GM12801 (cell line): ENCODE results near the gene PITPNM1.

Experiments used
- TF ChIP-seq, protein P1 (sequence below): IDR thresholded peaks from one replicate; pipeline ENCODE4 v1.5.1; 2011; ENCODE audit warnings: control low read depth; ENCODE audit not compliant: insufficient read length; ENCODE audit errors: extremely low read depth

PITPNM1 gene

DNA sequence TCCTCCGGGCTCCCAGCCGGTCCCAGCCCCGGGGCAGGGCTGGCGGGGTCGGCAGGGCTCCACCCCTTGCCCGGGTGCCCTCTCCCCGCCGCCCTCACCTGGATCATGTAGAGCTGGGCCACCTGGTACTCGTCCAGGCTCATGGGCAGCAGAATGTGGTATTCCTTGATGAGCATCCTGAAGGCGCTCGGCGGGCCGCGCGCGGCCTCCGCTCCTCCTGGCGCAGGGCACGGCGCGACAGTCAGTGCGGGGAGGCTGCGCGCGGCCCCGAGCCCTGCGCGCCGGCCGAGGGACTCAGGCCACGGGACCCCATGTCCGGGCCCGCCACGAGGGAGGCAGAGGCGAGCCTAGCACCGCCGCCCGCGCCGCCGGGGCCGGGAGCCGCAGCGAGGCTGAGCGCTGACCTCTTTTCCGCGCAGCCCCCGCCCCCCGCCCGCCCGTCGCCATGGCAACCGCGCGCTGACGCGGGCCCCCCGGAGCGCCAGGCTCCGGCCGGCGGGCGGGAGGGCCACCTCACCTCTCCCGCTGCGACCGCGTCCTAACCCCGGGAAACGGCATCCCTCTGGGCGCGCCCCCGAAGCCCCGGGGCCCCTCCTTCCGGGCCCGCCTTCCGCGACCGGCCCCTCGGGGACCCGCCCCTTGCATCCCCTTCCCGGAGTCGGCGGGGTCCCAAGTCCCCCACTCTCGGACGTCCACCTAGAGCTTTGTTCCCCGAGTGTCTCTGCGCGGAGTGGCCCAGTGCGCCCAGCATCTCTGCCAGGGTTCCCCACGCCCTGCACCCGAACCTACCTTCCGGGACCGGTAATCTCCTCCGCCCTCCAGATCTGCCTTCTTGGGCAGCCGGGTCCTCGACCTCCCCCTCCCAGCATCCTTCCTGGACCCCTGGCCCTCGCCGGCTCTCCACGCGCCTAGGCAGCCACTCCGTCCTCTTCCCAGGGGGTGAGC lies 886 bp downstream of the PITPNM1 start:
- TF ChIP-seq, protein P1, sequence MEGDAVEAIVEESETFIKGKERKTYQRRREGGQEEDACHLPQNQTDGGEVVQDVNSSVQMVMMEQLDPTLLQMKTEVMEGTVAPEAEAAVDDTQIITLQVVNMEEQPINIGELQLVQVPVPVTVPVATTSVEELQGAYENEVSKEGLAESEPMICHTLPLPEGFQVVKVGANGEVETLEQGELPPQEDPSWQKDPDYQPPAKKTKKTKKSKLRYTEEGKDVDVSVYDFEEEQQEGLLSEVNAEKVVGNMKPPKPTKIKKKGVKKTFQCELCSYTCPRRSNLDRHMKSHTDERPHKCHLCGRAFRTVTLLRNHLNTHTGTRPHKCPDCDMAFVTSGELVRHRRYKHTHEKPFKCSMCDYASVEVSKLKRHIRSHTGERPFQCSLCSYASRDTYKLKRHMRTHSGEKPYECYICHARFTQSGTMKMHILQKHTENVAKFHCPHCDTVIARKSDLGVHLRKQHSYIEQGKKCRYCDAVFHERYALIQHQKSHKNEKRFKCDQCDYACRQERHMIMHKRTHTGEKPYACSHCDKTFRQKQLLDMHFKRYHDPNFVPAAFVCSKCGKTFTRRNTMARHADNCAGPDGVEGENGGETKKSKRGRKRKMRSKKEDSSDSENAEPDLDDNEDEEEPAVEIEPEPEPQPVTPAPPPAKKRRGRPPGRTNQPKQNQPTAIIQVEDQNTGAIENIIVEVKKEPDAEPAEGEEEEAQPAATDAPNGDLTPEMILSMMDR = no peak

DNA sequence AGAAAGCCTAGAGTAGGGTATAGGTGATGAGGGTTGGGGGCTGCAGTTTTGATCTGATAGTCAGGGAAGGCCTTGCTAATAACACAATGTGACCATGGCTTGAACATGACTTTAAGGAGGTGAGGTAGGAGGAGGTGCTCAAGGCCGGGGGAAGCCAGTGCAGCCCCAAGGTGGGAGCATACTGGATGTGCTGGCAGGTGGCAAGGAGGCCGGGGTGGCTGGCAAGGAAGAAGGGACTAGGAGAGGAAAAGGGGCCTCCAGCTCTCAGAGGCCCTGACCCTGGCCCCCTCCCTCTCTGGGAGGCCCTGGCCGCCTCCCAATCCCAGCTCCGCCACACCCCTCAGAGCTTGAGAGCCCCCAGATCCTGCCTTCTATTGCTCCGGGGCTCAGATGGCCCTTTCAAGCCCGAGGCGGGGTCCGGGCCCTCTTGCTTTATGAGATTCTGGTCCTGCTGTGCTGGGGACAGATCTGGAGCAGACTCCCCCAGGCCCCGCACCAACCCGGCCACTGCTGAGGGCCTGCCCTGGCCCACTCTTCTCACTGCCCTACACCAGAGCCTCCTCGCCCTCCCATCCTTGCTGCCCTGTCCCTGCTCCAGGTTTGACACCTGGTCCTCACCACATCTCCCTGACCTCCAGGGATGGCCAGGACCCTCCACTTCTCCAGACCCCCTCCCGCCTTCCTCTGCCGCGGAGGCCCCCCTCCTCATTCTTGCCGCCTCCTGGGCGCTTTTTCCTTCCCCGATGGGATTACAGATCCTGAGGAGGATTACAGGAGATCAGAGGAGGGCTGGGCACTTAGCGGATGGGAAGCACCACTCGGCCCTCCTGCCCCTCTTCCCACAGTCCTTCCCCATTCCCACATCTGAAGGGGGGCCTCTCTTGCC lies 1.8 kb downstream of the PITPNM1 start:
- TF ChIP-seq, protein P1 = no peak

DNA sequence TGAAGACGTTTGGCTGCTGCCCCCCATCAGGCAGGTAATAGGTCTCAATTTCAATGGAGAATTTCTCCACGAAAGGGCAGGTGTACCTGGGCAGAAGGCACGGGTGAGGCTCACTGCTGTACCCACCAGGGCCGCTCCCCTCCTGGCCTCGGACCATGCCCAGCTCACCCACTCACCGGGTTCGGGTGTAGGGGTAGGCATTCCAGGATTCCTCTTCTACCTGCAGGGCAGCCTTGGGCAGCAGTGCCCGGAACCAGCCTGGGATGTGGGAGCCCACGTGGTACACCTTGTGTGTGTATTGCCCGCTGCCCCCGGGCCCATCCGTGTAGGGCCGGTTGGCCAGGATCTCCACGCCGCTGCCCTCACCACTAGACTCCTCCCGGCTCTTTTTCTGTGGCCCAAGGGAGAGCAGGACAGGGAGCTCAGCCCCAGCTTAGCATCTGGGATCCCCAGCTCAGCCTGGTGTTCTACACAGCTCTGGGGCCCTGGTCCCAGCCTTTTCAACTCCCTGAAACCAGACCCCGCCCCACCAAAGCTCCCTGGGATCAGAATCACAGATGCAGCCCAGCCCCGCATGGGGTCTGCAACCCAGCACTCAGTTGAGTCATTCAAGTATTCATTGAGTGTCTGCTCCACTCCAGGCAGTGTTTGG lies 2.7 kb downstream of the PITPNM1 start:
- TF ChIP-seq, protein P1 = no peak

DNA sequence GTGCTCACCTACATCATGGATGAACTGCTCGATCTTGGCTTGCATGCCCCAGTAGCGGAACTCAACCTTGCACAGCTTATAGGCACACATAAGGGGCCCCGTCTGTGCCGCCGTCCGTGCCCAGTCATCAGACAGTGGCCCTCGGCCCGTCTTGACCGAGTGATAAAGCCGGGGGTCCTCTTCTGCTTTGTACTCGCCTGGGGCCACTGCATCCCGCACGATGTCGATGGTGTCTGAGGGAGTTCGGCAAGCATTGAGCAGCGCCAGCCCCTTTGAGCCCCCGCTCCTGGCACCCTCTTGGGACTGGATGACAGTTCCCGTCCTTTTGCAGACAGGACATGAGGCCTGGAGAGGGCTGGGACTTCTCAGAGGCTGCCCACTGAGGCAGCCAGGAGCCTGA lies 3.3 kb downstream of the PITPNM1 start:
- TF ChIP-seq, protein P1 = no peak

DNA sequence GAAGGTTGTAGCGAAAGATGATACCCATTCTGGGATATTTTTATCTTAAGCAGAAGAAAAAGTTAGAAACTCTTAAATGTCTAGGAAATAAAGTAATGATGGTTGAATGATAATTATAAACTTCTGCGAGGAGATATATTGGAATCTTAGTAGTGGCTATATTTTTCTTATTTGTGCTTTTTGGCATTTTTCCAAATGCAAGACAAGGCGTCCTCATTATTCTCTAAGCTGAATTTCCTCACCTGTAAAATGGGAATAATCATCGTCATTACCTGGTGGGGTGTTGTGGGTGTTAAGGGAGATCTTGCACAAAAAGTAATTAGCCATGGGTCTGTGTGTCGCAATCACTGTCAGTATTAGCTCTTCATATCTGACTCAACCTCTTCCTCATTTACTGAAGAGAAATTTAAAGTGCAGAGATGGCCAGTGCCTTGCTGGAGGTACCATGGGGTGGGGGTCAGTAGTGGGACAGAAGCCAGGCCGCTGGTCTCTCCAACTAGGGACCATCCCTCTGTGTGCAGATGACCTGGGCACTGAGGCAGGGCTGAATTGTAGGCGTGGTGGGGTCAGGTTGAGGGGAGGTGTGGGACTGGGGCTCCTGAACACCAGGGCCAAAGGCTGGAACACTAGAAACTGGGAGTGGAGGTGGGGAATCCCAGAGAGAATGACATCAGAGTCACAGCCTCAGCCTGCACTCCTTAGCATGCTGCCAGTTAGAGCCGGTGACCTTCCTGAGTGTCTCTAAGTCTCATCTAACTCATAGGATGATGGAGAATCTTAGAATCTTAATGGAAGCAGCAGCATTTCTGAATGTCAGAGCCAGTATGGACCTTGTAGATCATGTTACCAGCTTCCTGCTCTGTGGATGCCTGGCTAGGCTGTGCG lies 4.1 kb downstream of the PITPNM1 start:
- TF ChIP-seq, protein P1 = no peak

DNA sequence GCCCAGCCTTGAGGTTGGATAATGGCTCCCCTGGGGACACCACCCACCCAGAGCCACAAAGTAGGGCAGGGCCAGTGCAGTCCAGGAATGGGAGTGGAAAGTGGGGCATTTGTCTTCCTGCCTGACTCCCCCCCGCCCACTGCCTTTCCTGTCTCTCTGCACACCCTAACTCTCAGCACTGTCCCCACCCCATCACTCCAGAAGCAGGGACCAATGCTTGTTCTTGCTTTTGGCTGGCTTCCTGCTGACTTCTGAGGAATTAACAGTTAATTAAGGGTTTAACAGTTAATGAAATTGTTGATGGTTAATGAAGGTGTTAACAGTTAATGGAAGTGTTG lies 4.7 kb downstream of the PITPNM1 start:
- TF ChIP-seq, protein P1 = no peak
